Adrenal gland (tissue), 12 donors: ENCODE data around the gene KIRREL1. TPM values are rescaled to one million over a fixed set of nuclear protein-coding genes. Genes with fewer than 3 reads are reported as not detected.
A peak's percentile ranks its signal among the peaks of the same experiment; 100 is the strongest.

ENCODE experiments used
- DNase-seq, 7 donors: peaks; one replicate each; pipeline ENCODE4 v3.0.0-alpha.2; 2019 to 2020
- H3K27ac ChIP-seq, 5 donors: fragments of 200-600 bp; sonication (generic) in 4 of 5; 1 replicate in 3 of 5; 2 replicates in 2 of 5; pipeline versions ENCODE4 v1.5.1 to v1.8.0; 2016 to 2020; ENCODE audit warnings: mild to moderate bottlenecking in 1 of 5
- H3K27me3 ChIP-seq: fragments of 200-600 bp; 2 replicates; pipeline ENCODE4 v1.8.0; 2021
- H3K36me3 ChIP-seq, 2 donors: fragments of 200-600 bp; replicated peaks in 1 of 2; 1 replicate in 1 of 2; 2 replicates in 1 of 2; pipeline versions ENCODE4 v1.5.1 to v1.8.0; 2018 to 2022
- H3K4me1 ChIP-seq, 2 donors: fragments of 200-600 bp; replicated peaks in 1 of 2; 1 replicate in 1 of 2; 2 replicates in 1 of 2; pipeline versions ENCODE4 v1.5.1 to v1.8.0; 2018 to 2021
- H3K4me3 ChIP-seq, 4 donors: fragments of 200-600 bp; sonication (generic) in 3 of 4; one replicate each; pipeline ENCODE4 v1.5.1; 2016 to 2018
- H3K9me3 ChIP-seq, 3 donors: fragments of 200-600 bp; sonication (generic) in 1 of 3; replicated peaks in 1 of 3; 1 replicate in 2 of 3; 2 replicates in 1 of 3; pipeline versions ENCODE4 v1.5.1 to v1.8.0; 2016 to 2021
- CTCF ChIP-seq, 6 experiments: fragments of 450-650 bp in 4 of 6; fragments of 200-600 bp in 2 of 6; sonication (generic) in 1 of 6; IDR thresholded peaks; 1 replicate in 5 of 6; 2 replicates in 1 of 6; pipeline versions ENCODE4 v1.5.1 to v1.8.0; 2016 to 2021; ENCODE audit warnings: antibody characterized with exemption in 6 of 6, mild to moderate bottlenecking in 2 of 6, moderate library complexity in 1 of 6
- POLR2A ChIP-seq, 2 donors: fragments of 450-650 bp; IDR thresholded peaks; one replicate each; pipeline ENCODE4 v1.6.1; 2017; ENCODE audit warnings: antibody characterized with exemption in 2 of 2, mild to moderate bottlenecking in 2 of 2, moderate library complexity in 1 of 2
- WGBS, 4 donors: extraction: QIAGEN DNeasy Blood & Tissue Kit in 2 of 4; methylation state at CpG; one replicate each; pipeline versions ENCODE4 v1.1.5 to v1.1.7; 2013 to 2017; 5-methylcytosine and 5-hydroxymethylcytosine counted together
- intact Hi-C, 2 donors: fragments of 100-400 bp; cut with DNase I; formaldehyde crosslinking; loops; one replicate each; pipeline versions ENCODE4 v1.14.1 to v1.15.0; 2022 to 2023
- polyA plus RNA-seq, 3 donors: library from polyadenylated mRNA; stranded (reverse); fragments of 200-250 nt in 2 of 3; fragments of 350-450 nt in 1 of 3; fragmentation: Illumina TruSeq in 1 of 3; extraction: RNeasy Lipid Tissue Mini Kit (QIAGEN cat#74804) in 1 of 3; gene quantifications; one replicate each; pipeline ENCODE4 v1.2.3, GENCODE V29; 2013 to 2014
- total RNA-seq, 9 donors: library from RNA; depleted of rRNA in 4 of 9; stranded (reverse); fragments of >200 nt in 4 of 9; fragments of 120-200 nt in 1 of 9; fragmentation: NEBNext Ultra II Directional in 1 of 9; extraction: Animal tissue kit (Norgen Biotek cat#: 25700) in 1 of 9; gene quantifications; one replicate each; pipeline versions ENCODE4 v1.1.0 to v1.2.4, GENCODE V29; 2013 to 2023
- donor health status: healthy with polysubstance abuse.
- donor health status: Bipolar disorder and iron deficiency.
- donor health status: DM: yes; HTN: yes; CAD: no.
- donor health status: DM: no; HTN: no; CAD: no.
- donor health status: DM: no; HTN: no; CAD: no.
- donor health status: DM: yes; HTN: yes; CAD: no.

The KIRREL1 gene
- total and polyA plus RNA-seq, 12 donors: 10.1 to 57.2 (median 39.8) TPM

- WGBS, 4 donors: 49 to 87% (median 73%) methylated on average over 5 of the region's 5 CpGs
- no peak overlapping the region for H3K4me3 ChIP-seq
- H3K27ac ChIP-seq: no peak overlapping the region
- H3K9me3 ChIP-seq: no peaks in the 10 kb centered on the region
- H3K4me1 ChIP-seq: peaks cover 11 to 16% of the 10 kb centered on the region in 2 donors
- TF ChIP-seq POLR2A (IDR thresholded peaks at IDR 0.05) (no peak), CTCF (IDR thresholded peaks at IDR 0.05) (no peak)
- no peak for DNase-seq
- no peaks in the 10 kb centered on the region for H3K27me3 ChIP-seq
- intact Hi-C loops: no loop called here
- no peaks in the 10 kb centered on the region for H3K36me3 ChIP-seq
Measured at GRCh38 chr1:158043232-158043631, 49.8 kb downstream of the KIRREL1 start.

- Histone ChIP-seq H3K4me1 (peaks cover 11 to 16% of the 10 kb centered on the region in 2 donors), H3K27me3 (no peaks in the 10 kb centered on the region), H3K4me3 (no peak overlapping the region), H3K9me3 (no peaks in the 10 kb centered on the region), H3K27ac (peak overlapping the region in 2 of 5 donors; percentile 2 to 60), H3K36me3 (no peaks in the 10 kb centered on the region)
- 9 to 19% (median 14%) methylated on average over 2 of the region's 2 CpGs for WGBS, 4 donors
- DNase-seq: peak in 6 of 7 donors; percentile 75 to 89 (median 80)
- intact Hi-C loops: no loop called here
- TF ChIP-seq POLR2A (IDR thresholded peaks at IDR 0.05) (no peak), CTCF (IDR thresholded peaks at IDR 0.05) (no peak)
Measured at GRCh38 chr1:158045639-158046038, 52.2 kb downstream of the KIRREL1 start.

- intact Hi-C loops: no loop called here
- no peak for TF ChIP-seq POLR2A (IDR thresholded peaks at IDR 0.05)
- no peak for TF ChIP-seq CTCF (IDR thresholded peaks at IDR 0.05)
- Histone ChIP-seq H3K4me3 (no peak overlapping the region), H3K27ac (no peak overlapping the region), H3K27me3 (no peaks in the 10 kb centered on the region), H3K9me3 (no peaks in the 10 kb centered on the region), H3K4me1 (peaks cover 11 to 16% of the 10 kb centered on the region in 2 donors), H3K36me3 (no peaks in the 10 kb centered on the region)
- WGBS, 4 donors: 67 to 73% (median 70%) methylated on average over 4 of the region's 4 CpGs
- no peak for DNase-seq
Measured at GRCh38 chr1:158046715-158047510, 53.5 kb downstream of the KIRREL1 start.

- H3K4me1 ChIP-seq: peaks cover 11 to 16% of the 10 kb centered on the region in 2 donors
- H3K4me3 ChIP-seq: no peak overlapping the region
- TF ChIP-seq CTCF (IDR thresholded peaks at IDR 0.05): no peak
- TF ChIP-seq POLR2A (IDR thresholded peaks at IDR 0.05): no peak
- H3K27me3 ChIP-seq: no peaks in the 10 kb centered on the region
- no peaks in the 10 kb centered on the region for H3K36me3 ChIP-seq
- H3K9me3 ChIP-seq: no peaks in the 10 kb centered on the region
- intact Hi-C loops: no loop called here
- no peak for DNase-seq
- 84 to 88% (median 86%) methylated on average over 8 of the region's 8 CpGs for WGBS, 4 donors
- no peak overlapping the region for H3K27ac ChIP-seq
Measured at GRCh38 chr1:158048371-158049067, 55.1 kb downstream of the KIRREL1 start.
